NCI-H2029 (cell line): Measurements from ENCODE around the gene ASCL2.

Experiments used
- DNase-seq: peaks from one replicate; lab custom pipeline; 2025; lab: John Stamatoyannopoulos, UW

ASCL2 gene

DNA sequence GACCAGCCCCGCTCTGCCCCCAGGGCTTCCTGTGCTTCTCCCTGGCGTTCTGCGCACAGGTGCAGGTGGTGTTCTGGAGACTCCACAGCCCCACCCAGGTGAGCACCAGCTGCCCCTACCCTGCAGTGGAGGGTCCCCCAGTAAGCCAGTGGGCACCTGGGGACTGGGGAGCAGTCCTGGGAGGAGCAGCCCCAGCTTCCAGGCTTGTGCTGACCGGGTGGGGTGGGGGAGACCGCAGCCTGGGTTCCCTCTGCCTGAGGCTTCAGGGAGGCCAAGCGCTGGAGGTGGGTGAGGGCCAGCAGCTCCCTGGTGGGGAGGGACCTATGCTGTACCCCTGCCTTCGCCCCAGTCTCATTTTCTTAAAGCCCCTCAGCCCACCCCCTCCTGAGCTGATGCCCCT is 38.3 kb upstream of the ASCL2 start:
- no peak for DNase-seq

DNA sequence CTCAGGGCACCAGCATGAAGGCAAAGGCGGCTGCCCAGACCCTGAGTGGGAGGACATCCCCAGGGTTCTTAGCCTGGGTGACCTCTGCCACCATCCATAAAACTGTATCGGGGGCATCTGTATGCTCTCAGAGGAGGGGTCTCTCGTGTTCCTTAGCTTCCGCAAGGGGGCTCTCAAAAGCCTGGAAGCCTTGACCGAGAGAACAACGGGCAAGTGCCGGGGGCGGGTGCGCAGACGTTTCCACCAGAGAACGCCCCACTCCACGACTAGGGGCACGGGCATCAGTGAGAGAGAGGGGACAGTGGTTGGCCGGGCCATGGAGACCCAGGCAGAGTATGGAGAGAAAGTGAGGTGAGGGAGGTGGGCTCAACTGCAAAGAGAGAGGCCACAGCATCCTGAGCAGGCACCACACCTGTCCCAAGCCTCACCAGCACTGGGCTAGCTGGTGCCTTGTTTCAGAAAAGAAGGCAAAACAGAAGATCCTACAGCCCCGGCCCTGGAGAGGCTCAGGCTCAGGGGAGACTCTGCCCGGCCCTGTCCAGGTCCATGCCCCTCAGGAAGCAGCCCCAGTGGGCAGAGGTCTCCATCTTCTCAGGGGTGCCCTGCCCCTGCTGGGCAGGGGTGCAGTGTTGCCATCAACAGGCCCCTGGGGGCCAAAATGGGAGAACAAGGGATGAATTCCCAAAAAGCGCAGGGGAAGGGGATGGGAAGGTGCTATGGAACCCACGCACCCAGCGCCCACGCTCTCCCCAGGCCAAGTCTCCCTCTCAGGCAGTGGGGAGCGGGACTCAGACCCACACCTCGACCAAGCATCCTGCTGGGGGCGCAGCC is 37.3 kb upstream of the ASCL2 start:
- DNase-seq: no peak

GRCh38 chr11:2306877-2307500 is 36.6 kb upstream of the ASCL2 start:
- no peak for DNase-seq

- DNase-seq: no peak
These were observed 36.0 kb upstream of the ASCL2 start for GRCh38 chr11:2306452-2306823.

DNA sequence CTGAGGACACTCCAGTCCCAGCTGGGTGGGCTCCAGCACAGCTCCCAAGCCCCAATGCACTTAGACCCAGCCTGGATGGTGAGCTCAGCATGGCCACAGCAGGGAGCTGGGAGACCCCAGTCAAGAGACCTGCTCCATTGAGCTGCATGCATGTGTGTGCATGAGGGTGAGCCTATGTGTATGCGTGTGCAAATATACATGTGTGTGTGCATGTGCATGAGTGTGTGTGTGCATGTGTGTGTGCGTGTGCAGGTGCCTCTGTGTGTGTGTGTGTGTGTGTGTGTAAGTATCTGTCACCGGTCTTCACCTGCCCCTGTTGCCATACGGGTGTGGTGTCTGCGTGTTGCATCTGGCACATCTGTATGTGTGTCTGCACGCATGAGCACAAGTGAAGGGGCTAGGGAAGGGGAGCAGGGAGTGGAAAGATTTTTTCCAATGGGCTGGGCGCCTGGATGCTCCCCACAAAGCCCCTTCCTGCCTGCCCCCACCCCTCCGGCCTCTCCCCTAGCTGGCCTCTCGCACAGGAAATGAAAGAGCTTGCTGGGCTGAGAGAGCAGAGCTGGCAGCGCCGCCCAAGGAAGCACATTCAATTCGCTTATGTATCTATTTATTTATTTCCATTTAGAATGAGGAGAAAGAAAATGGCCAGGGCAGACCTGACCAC is 35.5 kb upstream of the ASCL2 start:
- no peak for DNase-seq

GRCh38 chr11:2305140-2305778 is 34.9 kb upstream of the ASCL2 start:
- peak; percentile 14 for DNase-seq

- DNase-seq: no peak
These were observed 34.2 kb upstream of the ASCL2 start for GRCh38 chr11:2304506-2305139.

GRCh38 chr11:2303627-2304505 is 33.5 kb upstream of the ASCL2 start:
- no peak for DNase-seq

DNA sequence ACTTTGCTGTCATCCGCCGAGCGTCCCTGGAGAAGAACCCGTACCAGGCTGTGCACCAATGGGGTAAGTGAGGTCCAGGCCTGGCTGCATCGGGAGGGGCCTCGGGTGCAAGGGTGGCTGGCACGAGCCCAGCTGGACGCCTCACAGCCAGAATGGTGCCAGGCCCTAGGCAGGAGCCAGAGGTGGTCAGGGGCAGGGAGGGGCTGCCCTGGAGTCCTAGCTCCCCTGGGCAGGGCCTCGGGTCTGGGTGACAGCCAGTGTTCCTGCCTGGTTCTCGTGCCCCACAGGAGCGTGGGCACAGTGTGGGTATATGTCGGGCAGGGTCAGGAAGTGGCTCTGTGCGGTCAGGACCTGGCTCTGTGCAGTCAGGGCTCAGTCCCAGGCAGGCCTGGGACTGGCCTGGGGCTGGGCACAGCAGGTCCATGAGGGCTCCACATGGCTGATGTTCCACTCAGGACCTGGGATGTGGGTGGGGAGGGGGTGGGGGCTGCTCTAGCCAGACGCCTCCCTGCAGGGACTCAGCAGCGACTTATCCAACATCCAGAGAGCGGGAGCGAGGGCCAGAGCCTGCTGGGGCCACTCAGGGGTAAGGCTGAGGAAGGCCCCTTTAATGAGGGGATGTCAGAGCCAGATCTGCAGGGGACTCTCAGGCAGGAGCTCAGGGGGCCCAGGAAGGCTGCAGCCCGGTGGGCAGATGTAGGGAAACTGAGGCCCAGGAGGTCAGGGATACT is 32.7 kb upstream of the ASCL2 start:
- DNase-seq: no peak

DNA sequence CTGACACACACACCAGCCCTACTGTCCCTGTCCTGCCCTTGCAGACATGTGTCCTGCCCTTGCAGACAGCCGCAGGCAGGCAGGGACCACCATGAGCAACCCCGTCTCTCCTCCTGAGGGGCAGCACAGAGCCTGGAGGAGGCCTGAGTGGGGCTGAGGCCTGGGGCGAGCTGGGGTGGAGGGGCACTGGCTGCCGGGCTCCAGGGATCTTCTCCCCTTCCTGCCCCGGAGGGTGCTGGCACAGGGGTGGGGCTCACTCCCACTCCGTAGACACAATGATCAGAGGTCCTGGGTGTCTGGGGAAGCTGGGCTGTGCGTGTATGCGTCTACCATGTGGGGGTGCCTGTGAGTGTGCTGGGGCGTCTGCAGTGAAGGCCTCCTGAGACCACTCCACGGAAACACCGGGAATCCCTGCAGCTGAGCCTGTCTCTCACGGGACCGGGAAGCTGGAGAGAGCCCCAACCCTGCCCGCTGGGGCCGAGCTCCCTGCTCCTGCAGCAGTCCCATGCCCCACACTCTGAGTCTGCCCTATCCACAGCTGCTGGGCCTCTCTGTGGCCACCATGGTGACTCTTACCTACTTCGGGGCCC is 32.0 kb upstream of the ASCL2 start:
- DNase-seq: no peak

- DNase-seq: no peak
These were observed 31.4 kb upstream of the ASCL2 start, which contains the start of the genes C11orf21 and TSPAN32 for GRCh38 chr11:2301631-2302305. Gene C11orf21, minus strand, starts transcription at chr11:2301918. Its CDS starts 110 bp downstream, at chr11:2301808. Gene TSPAN32, plus strand, starts transcription at chr11:2302013. Its CDS starts 137 bp downstream, at chr11:2302150.

DNA sequence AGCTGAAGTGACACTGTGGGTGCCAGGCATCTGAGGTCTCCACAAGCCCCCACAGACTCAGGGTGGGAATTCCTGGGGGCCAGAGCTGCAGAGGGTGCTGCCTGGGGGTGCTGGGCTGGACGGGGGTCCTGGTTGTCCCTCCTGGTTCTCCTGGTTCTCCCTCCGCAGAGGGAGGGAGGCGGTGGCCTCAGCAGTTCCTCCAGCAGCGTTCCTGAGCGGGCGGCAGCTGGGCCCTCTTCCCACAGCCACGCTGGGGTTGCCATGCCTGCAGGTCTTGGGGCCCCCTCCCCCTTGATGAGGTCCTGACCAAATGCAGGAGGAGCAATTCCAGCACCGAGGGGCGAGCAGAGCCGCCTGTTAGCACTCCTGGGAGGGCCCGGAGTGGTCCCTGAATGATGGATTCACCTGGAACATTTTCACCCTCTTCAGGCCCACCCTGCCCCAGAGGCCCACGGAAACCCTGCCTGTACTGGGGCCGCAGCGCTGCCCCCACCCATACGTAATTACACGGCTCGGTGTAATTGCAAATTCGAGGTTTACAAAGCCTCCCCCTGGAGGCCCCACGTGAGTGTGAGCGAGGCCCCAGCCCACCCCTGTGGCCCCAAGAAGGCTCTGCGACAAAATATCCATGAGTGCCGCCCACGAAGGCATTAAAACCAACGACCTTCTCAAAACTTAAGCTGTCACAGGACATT is 30.7 kb upstream of the ASCL2 start:
- no peak for DNase-seq

- no peak for DNase-seq
These were observed 30.0 kb upstream of the ASCL2 start for GRCh38 chr11:2300290-2300935.

DNA sequence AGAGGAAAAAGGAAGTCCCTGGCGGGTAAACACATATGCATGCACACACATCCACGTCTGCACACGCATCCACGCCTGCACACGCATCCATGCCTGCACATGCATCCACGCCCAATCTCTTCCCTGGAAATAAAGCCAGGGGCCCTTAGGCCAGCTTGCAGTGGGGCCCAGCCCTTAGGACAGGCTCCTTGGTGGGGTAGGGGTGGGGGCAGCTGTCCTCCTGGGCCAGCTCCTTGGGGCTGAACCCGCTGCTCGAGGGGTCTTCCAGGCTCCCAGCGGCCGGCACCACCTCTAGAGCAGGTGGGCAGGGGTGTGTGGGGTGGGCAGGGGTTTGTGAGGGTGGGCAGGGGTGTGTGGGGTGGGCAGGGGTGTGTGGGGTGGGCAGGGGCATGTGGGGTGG is 29.4 kb upstream of the ASCL2 start:
- no peak for DNase-seq

DNA sequence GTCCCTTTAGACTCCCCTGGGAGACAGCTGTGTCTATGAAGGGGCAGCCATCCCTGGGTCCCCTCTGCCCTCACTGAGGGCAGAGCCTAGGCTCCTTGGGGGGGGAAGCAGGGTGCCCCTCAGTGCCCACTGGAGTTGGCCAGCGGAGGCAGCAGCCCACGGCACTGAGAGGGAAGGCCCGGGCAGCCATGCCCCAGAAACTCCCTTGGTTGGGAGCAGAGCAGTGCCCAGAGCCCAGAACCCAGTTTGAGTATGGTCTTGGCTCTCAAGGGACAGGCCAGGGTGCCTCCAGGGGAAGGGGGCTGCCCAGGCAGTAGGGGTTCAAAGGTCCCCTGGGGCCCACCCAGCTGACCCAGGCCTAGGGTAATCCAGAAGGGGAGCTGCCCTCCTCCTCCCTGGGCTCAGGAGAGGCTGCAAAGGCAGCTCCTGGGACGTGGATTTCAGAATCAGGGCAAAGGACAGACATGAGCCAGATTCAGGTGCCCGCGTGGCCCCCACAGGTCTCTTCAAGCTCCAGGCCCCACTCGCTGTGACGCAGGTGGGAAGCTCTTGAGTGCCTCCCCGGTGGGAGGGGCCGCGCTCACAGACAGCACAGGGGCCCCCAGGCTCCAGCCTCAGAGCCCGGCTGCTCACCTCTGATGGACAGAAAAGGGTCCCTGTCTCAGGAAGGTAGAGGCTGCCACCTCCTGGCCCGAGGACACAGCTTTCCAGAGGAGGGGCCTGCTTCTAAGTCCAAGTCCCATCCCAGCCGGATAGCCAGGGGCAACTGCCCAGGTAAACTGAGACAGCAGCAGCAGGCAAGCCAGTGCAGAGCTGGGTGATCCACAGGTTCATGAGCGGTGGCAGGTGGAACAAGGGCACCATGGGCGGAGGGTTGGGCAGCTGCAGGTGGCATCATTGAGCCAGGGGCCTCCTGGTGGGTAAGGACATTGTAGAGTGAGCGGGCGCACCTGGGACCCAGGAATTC is 28.7 kb upstream of the ASCL2 start:
- DNase-seq: no peak

GRCh38 chr11:2298131-2298794 is 27.9 kb upstream of the ASCL2 start:
- no peak for DNase-seq
